Panc1 (cell line): Measurements from ENCODE around the gene SPECC1L. TPM values are rescaled to one million over a fixed set of nuclear protein-coding genes. Genes with fewer than 3 reads are reported as not detected.

Source experiments
- ATAC-seq: fragments of 200-7000 bp; cut with Tn5 transposase; 2 replicates; pipeline ENCODE4 v1.9.1; 2020; ENCODE audit warnings: mild to moderate bottlenecking, moderate library complexity
- BruUV-seq: library from RNA; stranded (reverse); fragments of 400-500 nt; replicated peaks from 2 replicates; lab custom pipeline; 2021; lab: Mats Ljungman, UMichigan
- CTCF ChIA-PET: fragments of 300-600 bp; sonication (Branson Sonifier 250); formaldehyde crosslinking; loops from one replicate; lab custom pipeline; 2022; ENCODE audit warnings: antibody characterized with exemption; lab: Charles Lee
- POLR2A ChIA-PET: fragments of 300-600 bp; sonication (Branson Sonifier 250); formaldehyde crosslinking; loops from one replicate; lab custom pipeline; 2022; ENCODE audit warnings: antibody characterized with exemption; lab: Charles Lee
- DNase-seq: peaks from one replicate; pipeline ENCODE4 v3.0.0-alpha.2; 2010; ENCODE audit warnings: low read depth, low spot score
- H3K27ac ChIP-seq: 2 replicates; pipeline ENCODE4 v1.5.1; 2011; ENCODE audit warnings: mild to moderate bottlenecking, low read length, inconsistent platforms
- H3K27me3 ChIP-seq: fragments of 200-500 bp; sonication (Bioruptor generic); 2 replicates; pipeline ENCODE4 v1.6.0; 2014; ENCODE audit warnings: low read length, inconsistent platforms; ENCODE audit not compliant: control insufficient read depth, insufficient read depth
- H3K36me3 ChIP-seq: fragments of 200-500 bp; sonication (Bioruptor generic); 2 replicates; pipeline ENCODE4 v1.5.1; 2014; ENCODE audit warnings: inconsistent platforms, mild to moderate bottlenecking, low read length, moderate library complexity; ENCODE audit not compliant: control insufficient read depth, insufficient read depth
- H3K4me1 ChIP-seq: 2 replicates; pipeline ENCODE4 v1.5.1; 2011; ENCODE audit warnings: inconsistent platforms, mild to moderate bottlenecking, low read length, moderate library complexity; ENCODE audit not compliant: control insufficient read depth, insufficient read depth
- H3K4me3 ChIP-seq, 2 experiments: 2 replicates each; pipeline ENCODE4 v1.5.1; 2011 to 2012; ENCODE audit warnings: low read depth in 2 of 2, low read length in 2 of 2, mild to moderate bottlenecking in 2 of 2, inconsistent platforms in 1 of 2, moderate library complexity in 1 of 2
- H3K9me3 ChIP-seq: fragments of 200-500 bp; sonication (Bioruptor generic); 2 replicates; pipeline ENCODE4 v1.5.1; 2014; ENCODE audit warnings: low read depth, mild to moderate bottlenecking, inconsistent platforms, low read length, moderate library complexity; ENCODE audit not compliant: control insufficient read depth, insufficient read depth
- POLR2AphosphoS5 ChIP-seq: IDR thresholded peaks from 2 replicates; pipeline ENCODE4 v1.6.1; 2012; ENCODE audit warnings: mild to moderate bottlenecking, low read depth, low read length, moderate library complexity
- SIN3A ChIP-seq: IDR thresholded peaks from 2 replicates; pipeline ENCODE4 v1.6.1; 2012; ENCODE audit warnings: low read depth, mild to moderate bottlenecking, low read length, moderate library complexity, borderline replicate concordance; ENCODE audit not compliant: insufficient read depth
- TCF7L2 ChIP-seq: IDR thresholded peaks from 2 replicates; pipeline ENCODE4 v1.6.1; 2011; ENCODE audit warnings: mild to moderate bottlenecking, low read depth, low read length, inconsistent platforms
- in situ Hi-C: cut with HindIII; loops from 2 replicates; pipeline ENCODE4 v1.10.0; 2016; ENCODE audit warnings: low sequenced_read_pairs, low pct_unique_long_range_greater_than_20kb
- intact Hi-C: fragments of 100-400 bp; cut with micrococcal nuclease; formaldehyde crosslinking; loops from one replicate; pipeline ENCODE4 v1.10.0; 2022; ENCODE audit not compliant: unreplicated experiment
- total RNA-seq: library from RNA; stranded (reverse); gene quantifications from one replicate; pipeline ENCODE4 v1.2.1, GENCODE V29; 2021; ENCODE audit not compliant: unreplicated experiment
- TF ChIP-seq, protein P1 (sequence below): fragments of 450-650 bp; IDR thresholded peaks from 2 replicates; pipeline ENCODE4 v1.5.1; 2017; ENCODE audit warnings: mild to moderate bottlenecking
- TF ChIP-seq, protein P2 (sequence below), 2 experiments: IDR thresholded peaks; 2 replicates each; pipeline ENCODE4 v1.6.1; 2011 to 2012; ENCODE audit warnings: low read depth in 2 of 2, control low read depth in 1 of 2, low read length in 1 of 2, mild to moderate bottlenecking in 1 of 2, moderate library complexity in 1 of 2; ENCODE audit not compliant: insufficient read depth in 1 of 2

The SPECC1L gene
- total RNA-seq, 1 experiment from 2014 or later: 43.3 TPM

DNA sequence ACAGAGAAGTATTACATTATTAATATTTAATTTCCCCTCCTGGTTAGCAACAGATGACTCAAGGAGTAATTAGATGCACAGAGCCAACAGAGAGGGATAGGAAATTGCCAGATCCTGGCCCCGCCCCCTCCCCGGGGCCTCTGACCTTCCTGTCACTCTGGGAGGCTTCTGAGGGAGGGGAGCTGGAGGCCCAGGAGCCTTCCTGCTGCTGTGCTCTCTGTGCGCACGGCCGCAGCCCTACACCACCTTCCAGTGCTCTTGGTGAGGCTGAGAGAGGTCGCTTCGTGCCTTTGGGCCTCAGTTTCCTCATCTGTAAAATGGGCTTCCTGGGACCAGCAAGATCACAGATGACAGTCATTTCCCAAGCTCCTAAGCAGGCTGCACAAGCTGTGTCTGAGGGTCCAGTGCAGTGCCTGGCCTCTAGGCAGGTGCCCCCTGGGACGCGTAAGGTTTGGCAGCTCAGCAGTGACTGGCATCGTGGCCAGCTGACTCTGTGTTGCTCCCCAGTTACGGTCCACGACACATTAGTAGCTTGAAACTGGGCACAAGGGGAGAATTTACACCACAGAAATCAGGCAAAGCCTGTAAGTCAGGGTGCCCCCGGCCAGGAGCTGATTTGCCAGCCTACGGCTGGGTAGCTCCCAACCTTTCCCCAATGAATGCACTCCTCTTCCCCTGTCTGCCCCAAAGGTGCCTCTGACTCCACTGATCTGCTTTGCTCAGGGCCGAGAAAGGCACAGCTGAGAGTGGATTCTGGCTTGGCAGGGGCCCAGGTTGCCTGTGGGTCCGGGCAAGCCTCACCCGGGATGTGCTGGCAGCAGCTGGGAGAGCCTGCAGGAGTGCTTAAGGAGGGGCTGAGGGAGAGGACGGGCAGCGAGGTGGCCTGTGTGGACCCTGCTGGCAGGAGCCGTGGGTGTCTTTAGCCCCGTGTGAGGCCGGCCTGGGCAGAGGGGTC lies 159.1 kb downstream of the SPECC1L start:
- POLR2A ChIA-PET: no interaction called here
- Histone ChIP-seq H3K27me3 (no peaks in the 10 kb centered on the region), H3K36me3 (no peaks in the 10 kb centered on the region), H3K27ac (no peak overlapping the region), H3K9me3 (no peaks in the 10 kb centered on the region), H3K4me3 (no peak overlapping the region), H3K4me1 (peaks cover 8% of the 10 kb centered on the region; the same call in 1 of the 2 replicates)
- DNase-seq: no peak
- BruUV-seq: no TSS peak
- in situ Hi-C loops: no loop called here
- ATAC-seq: no peak
- intact Hi-C loops: loop anchor here (5.0 kb wide), 1 partner anchor 93 kb away; no protein-coding TSS in a partner anchor
- no peak for TF ChIP-seq POLR2AphosphoS5
- no peak for TF ChIP-seq SIN3A
- TF ChIP-seq, protein P1, sequence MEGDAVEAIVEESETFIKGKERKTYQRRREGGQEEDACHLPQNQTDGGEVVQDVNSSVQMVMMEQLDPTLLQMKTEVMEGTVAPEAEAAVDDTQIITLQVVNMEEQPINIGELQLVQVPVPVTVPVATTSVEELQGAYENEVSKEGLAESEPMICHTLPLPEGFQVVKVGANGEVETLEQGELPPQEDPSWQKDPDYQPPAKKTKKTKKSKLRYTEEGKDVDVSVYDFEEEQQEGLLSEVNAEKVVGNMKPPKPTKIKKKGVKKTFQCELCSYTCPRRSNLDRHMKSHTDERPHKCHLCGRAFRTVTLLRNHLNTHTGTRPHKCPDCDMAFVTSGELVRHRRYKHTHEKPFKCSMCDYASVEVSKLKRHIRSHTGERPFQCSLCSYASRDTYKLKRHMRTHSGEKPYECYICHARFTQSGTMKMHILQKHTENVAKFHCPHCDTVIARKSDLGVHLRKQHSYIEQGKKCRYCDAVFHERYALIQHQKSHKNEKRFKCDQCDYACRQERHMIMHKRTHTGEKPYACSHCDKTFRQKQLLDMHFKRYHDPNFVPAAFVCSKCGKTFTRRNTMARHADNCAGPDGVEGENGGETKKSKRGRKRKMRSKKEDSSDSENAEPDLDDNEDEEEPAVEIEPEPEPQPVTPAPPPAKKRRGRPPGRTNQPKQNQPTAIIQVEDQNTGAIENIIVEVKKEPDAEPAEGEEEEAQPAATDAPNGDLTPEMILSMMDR: no peak
- no peak for TF ChIP-seq TCF7L2
- TF ChIP-seq, protein P2, sequence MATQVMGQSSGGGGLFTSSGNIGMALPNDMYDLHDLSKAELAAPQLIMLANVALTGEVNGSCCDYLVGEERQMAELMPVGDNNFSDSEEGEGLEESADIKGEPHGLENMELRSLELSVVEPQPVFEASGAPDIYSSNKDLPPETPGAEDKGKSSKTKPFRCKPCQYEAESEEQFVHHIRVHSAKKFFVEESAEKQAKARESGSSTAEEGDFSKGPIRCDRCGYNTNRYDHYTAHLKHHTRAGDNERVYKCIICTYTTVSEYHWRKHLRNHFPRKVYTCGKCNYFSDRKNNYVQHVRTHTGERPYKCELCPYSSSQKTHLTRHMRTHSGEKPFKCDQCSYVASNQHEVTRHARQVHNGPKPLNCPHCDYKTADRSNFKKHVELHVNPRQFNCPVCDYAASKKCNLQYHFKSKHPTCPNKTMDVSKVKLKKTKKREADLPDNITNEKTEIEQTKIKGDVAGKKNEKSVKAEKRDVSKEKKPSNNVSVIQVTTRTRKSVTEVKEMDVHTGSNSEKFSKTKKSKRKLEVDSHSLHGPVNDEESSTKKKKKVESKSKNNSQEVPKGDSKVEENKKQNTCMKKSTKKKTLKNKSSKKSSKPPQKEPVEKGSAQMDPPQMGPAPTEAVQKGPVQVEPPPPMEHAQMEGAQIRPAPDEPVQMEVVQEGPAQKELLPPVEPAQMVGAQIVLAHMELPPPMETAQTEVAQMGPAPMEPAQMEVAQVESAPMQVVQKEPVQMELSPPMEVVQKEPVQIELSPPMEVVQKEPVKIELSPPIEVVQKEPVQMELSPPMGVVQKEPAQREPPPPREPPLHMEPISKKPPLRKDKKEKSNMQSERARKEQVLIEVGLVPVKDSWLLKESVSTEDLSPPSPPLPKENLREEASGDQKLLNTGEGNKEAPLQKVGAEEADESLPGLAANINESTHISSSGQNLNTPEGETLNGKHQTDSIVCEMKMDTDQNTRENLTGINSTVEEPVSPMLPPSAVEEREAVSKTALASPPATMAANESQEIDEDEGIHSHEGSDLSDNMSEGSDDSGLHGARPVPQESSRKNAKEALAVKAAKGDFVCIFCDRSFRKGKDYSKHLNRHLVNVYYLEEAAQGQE (IDR thresholded peaks at IDR 0.05; ENCODE audit: insufficient read depth in 1 of 2, low read depth in 2 of 2, low read length in 1 of 2): no peak
- CTCF ChIA-PET: no interaction called here

DNA sequence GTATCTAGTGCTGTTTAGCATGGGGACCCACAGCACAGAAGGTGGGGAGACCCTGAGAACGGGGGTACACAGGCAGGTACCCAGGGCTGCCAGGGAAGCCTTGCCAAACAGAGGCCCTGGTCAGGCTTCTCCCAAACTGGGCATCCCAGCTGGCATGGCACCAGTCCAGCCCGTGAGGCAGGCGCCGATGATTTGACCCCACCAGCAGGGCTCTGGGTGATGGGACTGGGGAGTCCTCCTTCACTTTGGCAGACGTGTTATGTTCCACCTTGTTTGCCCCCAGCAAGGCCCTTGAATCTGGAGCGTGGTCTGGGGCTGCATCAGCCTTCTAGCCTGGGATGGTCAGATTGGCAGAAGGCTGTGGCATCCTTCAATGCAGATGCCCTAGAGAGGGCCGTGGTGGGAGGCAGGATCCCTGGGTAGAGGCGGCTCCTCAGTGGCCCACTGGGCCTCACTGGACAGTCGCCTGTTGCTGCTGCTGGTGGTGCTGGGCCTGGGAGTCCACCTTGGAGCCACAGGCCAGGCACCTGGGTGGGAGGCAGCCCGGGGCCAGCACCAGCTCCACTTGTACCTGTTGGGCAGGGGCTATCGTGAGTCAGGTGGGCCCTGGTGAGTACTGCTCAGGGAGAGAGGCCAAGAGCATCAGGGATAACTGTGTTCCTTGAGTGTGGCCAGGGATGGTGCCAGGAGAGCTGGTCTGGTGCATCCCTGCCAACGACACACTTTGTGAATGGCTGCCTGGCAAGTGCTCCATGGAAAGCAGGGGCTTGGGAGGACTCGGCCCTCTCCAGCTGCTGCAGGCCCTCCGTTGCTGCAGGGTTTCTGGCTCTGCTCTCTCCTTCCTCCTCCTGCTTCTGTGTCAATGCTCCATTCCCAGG lies 160.0 kb downstream of the SPECC1L start:
- intact Hi-C loops: no loop called here
- no peak for ATAC-seq
- BruUV-seq: no TSS peak
- H3K36me3 ChIP-seq: no peaks in the 10 kb centered on the region
- no peaks in the 10 kb centered on the region for H3K27me3 ChIP-seq
- peaks cover 8% of the 10 kb centered on the region; the same call in 1 of the 2 replicates for H3K4me1 ChIP-seq
- H3K27ac ChIP-seq: no peak overlapping the region
- in situ Hi-C loops: no loop called here
- no peaks in the 10 kb centered on the region for H3K9me3 ChIP-seq
- no peak for DNase-seq
- TF ChIP-seq, protein P2 (IDR thresholded peaks at IDR 0.05; ENCODE audit: insufficient read depth in 1 of 2, low read depth in 2 of 2, low read length in 1 of 2): no peak
- TF ChIP-seq POLR2AphosphoS5: no peak
- TF ChIP-seq, protein P1: no peak
- TF ChIP-seq TCF7L2: no peak
- TF ChIP-seq SIN3A: no peak
- no peak overlapping the region for H3K4me3 ChIP-seq
- CTCF ChIA-PET: no interaction called here
- POLR2A ChIA-PET: no interaction called here
